Spleen (tissue), 11 donors: ENCODE results near the gene GNPTG. TPM values are rescaled to one million over a fixed set of nuclear protein-coding genes. Genes with fewer than 3 reads are reported as not detected.
A peak's percentile ranks its signal among the peaks of the same experiment; 100 is the strongest.
"Not testable (repeated sequence)": the region's sequence is repeated elsewhere in the genome, so short reads cannot be mapped to it uniquely, and the experiment has no call there.

Source experiments
- DNase-seq: peaks from one replicate; pipeline ENCODE4 v3.0.0-alpha.2; 2020
- H3K27ac ChIP-seq, 8 donors: fragments of 200-600 bp; sonication (generic) in 7 of 8; 1 replicate in 4 of 8; 2 replicates in 4 of 8; pipeline versions ENCODE4 v1.5.0 to v1.8.0; 2016 to 2021; ENCODE audit warnings: inconsistent platforms in 4 of 8, mild to moderate bottlenecking in 4 of 8, moderate library complexity in 1 of 8
- H3K27me3 ChIP-seq, 7 donors: fragments of 200-600 bp; sonication (generic) in 6 of 7; replicated peaks in 1 of 7; 1 replicate in 4 of 7; 2 replicates in 3 of 7; pipeline versions ENCODE4 v1.5.0 to v1.8.0; 2016 to 2021; ENCODE audit warnings: inconsistent platforms in 3 of 7, mild to moderate bottlenecking in 1 of 7
- H3K36me3 ChIP-seq, 6 donors: fragments of 200-600 bp; sonication (generic) in 5 of 6; 1 replicate in 4 of 6; 2 replicates in 2 of 6; pipeline versions ENCODE4 v1.5.0 to v1.8.0; 2016 to 2021; ENCODE audit warnings: inconsistent platforms in 2 of 6
- H3K4me1 ChIP-seq, 6 donors: fragments of 200-600 bp; sonication (generic) in 5 of 6; 1 replicate in 3 of 6; 2 replicates in 3 of 6; pipeline versions ENCODE4 v1.5.0 to v1.8.0; 2016 to 2021; ENCODE audit warnings: inconsistent platforms in 3 of 6
- H3K4me3 ChIP-seq, 8 donors: fragments of 200-600 bp; sonication (generic) in 7 of 8; 1 replicate in 4 of 8; 2 replicates in 4 of 8; pipeline versions ENCODE4 v1.5.0 to v1.8.0; 2016 to 2021; ENCODE audit warnings: inconsistent platforms in 4 of 8, mild to moderate bottlenecking in 4 of 8, moderate library complexity in 2 of 8
- H3K9me3 ChIP-seq, 8 donors: fragments of 200-600 bp; sonication (generic) in 7 of 8; 1 replicate in 4 of 8; 2 replicates in 4 of 8; pipeline versions ENCODE4 v1.5.0 to v1.8.0; 2016 to 2021; ENCODE audit warnings: inconsistent platforms in 4 of 8
- POLR2A ChIP-seq, 3 donors: fragments of 450-650 bp; IDR thresholded peaks; one replicate each; pipeline ENCODE4 v1.5.1; 2017; ENCODE audit warnings: antibody characterized with exemption in 3 of 3, mild to moderate bottlenecking in 1 of 3
- POLR2AphosphoS5 ChIP-seq, 3 donors: sonication (generic); formaldehyde crosslinking; IDR thresholded peaks; one replicate each; pipeline ENCODE4 v1.5.1; 2017; ENCODE audit warnings: antibody characterized with exemption in 3 of 3
- WGBS, 5 donors: extraction: QIAGEN DNeasy Blood & Tissue Kit in 3 of 5; methylation state at CpG; one replicate each; pipeline versions ENCODE4 v1.1.5 to v1.1.7; 2013 to 2018; 5-methylcytosine and 5-hydroxymethylcytosine counted together
- intact Hi-C: fragments of 100-400 bp; cut with DNase I; formaldehyde crosslinking; loops from one replicate; pipeline ENCODE4 v1.15.0; 2023; ENCODE audit warnings: low total_unique reads
- polyA plus RNA-seq, 3 donors: library from polyadenylated mRNA; stranded (reverse); fragments of 200-250 nt; gene quantifications; one replicate each; pipeline ENCODE4 v1.2.1, GENCODE V29; 2013
- total RNA-seq, 7 donors: library from RNA; depleted of rRNA in 3 of 7; stranded (reverse); fragments of >200 nt in 3 of 7; fragmentation: NEBNext Ultra II Directional in 4 of 7; extraction: Animal tissue kit (Norgen Biotek cat#: 25700) in 4 of 7; gene quantifications; one replicate each; pipeline versions ENCODE4 v1.1.0 to v1.2.1, GENCODE V29; 2016 to 2021
- TF ChIP-seq, protein P1 (sequence below), 11 experiments: fragments of 200-600 bp in 7 of 11; fragments of 450-650 bp in 4 of 11; sonication (generic) in 4 of 11; IDR thresholded peaks in 8 of 11; conservative IDR thresholded peaks in 3 of 11; 1 replicate in 7 of 11; 2 replicates in 4 of 11; pipeline versions ENCODE4 v1.4.0 to v1.8.0; 2016 to 2021; ENCODE audit warnings: antibody characterized with exemption in 11 of 11, inconsistent platforms in 4 of 11, mild to moderate bottlenecking in 1 of 11
- donor health status: healthy with polysubstance abuse.
- donor health status: DM: no; HTN: no; CAD: no; lungs with moderate emphysema.
- donor health status: DM: no; HTN: no; CAD: no.
- donor health status: Bipolar disorder and iron deficiency.
- donor health status: healthy.
- donor health status: DM: no; HTN: no; CAD: no.
- donor health status: DM: yes; HTN: yes; CAD: no.

Gene GNPTG
- total and polyA plus RNA-seq, 10 donors = 55.6 to 80.6 (median 65.4) TPM

DNA sequence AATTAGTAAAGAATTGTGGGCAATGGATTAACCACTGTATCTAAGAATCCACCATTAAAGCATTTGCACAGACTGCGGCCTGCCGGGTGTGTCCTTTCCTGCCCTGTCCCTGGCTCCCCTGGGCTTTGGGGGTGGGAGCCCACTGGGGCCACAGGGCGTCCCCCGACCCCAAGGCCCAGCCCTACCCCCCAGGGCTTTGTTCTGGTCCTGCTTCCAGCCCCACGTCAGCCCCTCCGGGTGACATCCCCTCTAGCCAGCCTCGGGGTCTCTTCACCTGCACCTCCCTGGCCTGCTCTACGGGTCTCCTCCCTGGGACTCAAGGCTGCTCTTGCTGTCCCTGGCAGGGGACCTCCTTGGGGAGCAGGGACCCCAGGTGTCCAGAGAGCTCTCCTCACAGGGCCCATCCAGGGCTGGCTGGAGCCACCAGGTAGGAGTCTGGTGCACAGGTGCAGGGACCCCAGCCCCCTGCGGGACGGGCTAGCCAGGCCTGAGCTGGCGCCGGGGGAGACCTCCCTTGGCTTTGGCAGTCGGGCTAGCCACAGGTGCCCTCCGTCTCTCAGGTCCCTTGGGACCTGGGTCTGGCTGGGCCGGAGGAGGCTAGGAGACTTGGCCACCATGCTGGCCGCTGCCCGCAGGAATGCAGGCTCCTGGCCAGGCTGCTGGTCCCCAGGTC, 24.6 kb upstream of the GNPTG start:
- TF ChIP-seq, protein P1, sequence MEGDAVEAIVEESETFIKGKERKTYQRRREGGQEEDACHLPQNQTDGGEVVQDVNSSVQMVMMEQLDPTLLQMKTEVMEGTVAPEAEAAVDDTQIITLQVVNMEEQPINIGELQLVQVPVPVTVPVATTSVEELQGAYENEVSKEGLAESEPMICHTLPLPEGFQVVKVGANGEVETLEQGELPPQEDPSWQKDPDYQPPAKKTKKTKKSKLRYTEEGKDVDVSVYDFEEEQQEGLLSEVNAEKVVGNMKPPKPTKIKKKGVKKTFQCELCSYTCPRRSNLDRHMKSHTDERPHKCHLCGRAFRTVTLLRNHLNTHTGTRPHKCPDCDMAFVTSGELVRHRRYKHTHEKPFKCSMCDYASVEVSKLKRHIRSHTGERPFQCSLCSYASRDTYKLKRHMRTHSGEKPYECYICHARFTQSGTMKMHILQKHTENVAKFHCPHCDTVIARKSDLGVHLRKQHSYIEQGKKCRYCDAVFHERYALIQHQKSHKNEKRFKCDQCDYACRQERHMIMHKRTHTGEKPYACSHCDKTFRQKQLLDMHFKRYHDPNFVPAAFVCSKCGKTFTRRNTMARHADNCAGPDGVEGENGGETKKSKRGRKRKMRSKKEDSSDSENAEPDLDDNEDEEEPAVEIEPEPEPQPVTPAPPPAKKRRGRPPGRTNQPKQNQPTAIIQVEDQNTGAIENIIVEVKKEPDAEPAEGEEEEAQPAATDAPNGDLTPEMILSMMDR (IDR thresholded peaks at IDR 0.05 in 8 of 11, conservative IDR thresholded peaks at IDR 0.05 in 3 of 11) = no peak
- TF ChIP-seq POLR2A (IDR thresholded peaks at IDR 0.05) = no peak
- TF ChIP-seq POLR2AphosphoS5 (IDR thresholded peaks at IDR 0.05) = peak in 2 of 3 donors; percentile 37 to 63

DNA sequence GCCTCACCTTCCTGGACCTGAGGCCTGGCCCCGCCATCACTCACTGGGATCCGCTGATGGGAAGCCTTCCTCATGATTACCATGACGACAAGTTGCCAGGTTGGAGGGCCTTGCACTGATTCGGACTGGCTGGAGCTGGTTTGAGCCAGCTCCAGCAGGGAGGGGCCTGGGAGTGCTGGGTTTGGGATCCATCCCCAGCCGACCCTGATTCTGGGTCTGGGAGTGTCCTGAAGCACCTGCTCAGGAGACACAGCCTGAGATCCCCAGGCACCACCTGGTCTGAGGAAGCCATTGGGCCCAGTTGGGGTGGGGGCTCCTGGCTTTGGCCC, 24.1 kb upstream of the GNPTG start:
- TF ChIP-seq POLR2AphosphoS5 (IDR thresholded peaks at IDR 0.05) = peak in 1 of 3 donors; percentile 2
- no peak for TF ChIP-seq POLR2A (IDR thresholded peaks at IDR 0.05)
- TF ChIP-seq, protein P1 (IDR thresholded peaks at IDR 0.05 in 8 of 11, conservative IDR thresholded peaks at IDR 0.05 in 3 of 11) = no peak
- no peak overlapping the region for H3K4me3 ChIP-seq
- DNase-seq = no peak
- peaks cover under 1 to 26% (median 14%) of the 10 kb centered on the region in 7 donors for H3K27me3 ChIP-seq
- 74 to 96% (median 84%) methylated on average over 4 to 5 of the region's 5 CpGs for WGBS, 5 donors
- peaks cover 0 to 49% (median 32%) of the 10 kb centered on the region in 6 donors for H3K36me3 ChIP-seq
- peaks cover 0 to 9% (median 7%) of the 10 kb centered on the region in 8 donors for H3K9me3 ChIP-seq
- intact Hi-C loops = no loop called here
- peaks cover 14 to 53% (median 25%) of the 10 kb centered on the region in 6 donors for H3K4me1 ChIP-seq
- no peak overlapping the region for H3K27ac ChIP-seq

More for the DNA sequence above, 24.6 kb upstream of the GNPTG start:
- peaks cover 0 to 54% (median 36%) of the 10 kb centered on the region in 6 donors for H3K36me3 ChIP-seq
- 73 to 84% (median 79%) methylated on average over 8 to 17 of the region's 17 CpGs for WGBS, 5 donors
- DNase-seq = no peak
- H3K9me3 ChIP-seq = peaks cover 0 to 9% (median 7%) of the 10 kb centered on the region in 8 donors
- H3K27ac ChIP-seq = peak overlapping the region in 1 of 8 donors; percentile 69
- intact Hi-C loops = no loop called here
- H3K4me3 ChIP-seq = no peak overlapping the region
- peaks cover 0 to 21% (median 9%) of the 10 kb centered on the region in 7 donors for H3K27me3 ChIP-seq
- peaks cover 9 to 48% (median 20%) of the 10 kb centered on the region in 6 donors for H3K4me1 ChIP-seq

DNA sequence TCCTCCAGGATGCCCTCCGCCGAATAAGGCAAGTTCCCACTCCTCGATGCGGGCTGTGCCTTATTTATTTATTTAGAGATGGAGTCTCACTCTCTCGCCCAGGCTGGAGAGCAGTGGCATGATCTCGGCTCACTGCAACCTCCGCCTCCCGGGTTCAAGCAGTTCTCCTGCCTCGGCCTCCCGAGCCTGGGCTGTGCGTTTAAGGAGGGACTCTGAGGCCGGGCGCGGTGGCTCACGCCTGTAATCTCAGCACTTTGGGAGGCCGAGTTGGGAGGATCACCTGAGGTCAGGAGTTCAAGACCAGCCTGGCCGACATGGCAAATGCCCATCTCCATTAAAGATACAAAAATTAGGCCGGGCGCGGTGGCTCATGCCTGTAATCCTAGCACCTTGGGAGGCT, 23.6 kb upstream of the GNPTG start:
- WGBS, 5 donors = 88 to 91% (median 91%) methylated on average over 20 of the region's 20 CpGs
- peak in 2 of 3 donors; percentile 21 to 57 for TF ChIP-seq POLR2AphosphoS5 (IDR thresholded peaks at IDR 0.05)

GRCh38 chr16:1328961-1329360, 22.8 kb upstream of the GNPTG start:
- H3K9me3 ChIP-seq, H3K27ac ChIP-seq, H3K4me3 ChIP-seq, DNase-seq, intact Hi-C loops: not testable (repeated sequence)
- Histone ChIP-seq H3K4me1 (peaks cover 22 to 59% (median 35%) of the 10 kb centered on the region in 6 donors), H3K27me3 (peaks cover 9 to 40% (median 28%) of the 10 kb centered on the region in 7 donors), H3K36me3 (peaks cover 0 to 35% (median 20%) of the 10 kb centered on the region in 6 donors)
- 91 to 94% (median 92%) methylated on average over 10 of the region's 10 CpGs for WGBS, 5 donors

More for the DNA sequence above, 23.6 kb upstream of the GNPTG start:
- peaks cover 6 to 32% (median 20%) of the 10 kb centered on the region in 7 donors for H3K27me3 ChIP-seq
- H3K27ac ChIP-seq, DNase-seq, H3K4me3 ChIP-seq, intact Hi-C loops, H3K9me3 ChIP-seq: not testable (repeated sequence)
- peaks cover 19 to 58% (median 30%) of the 10 kb centered on the region in 6 donors for H3K4me1 ChIP-seq
- H3K36me3 ChIP-seq = peaks cover 0 to 43% (median 28%) of the 10 kb centered on the region in 6 donors

- intact Hi-C loops = no loop called here
- TF ChIP-seq POLR2A (IDR thresholded peaks at IDR 0.05) = no peak
- TF ChIP-seq, protein P1 (IDR thresholded peaks at IDR 0.05 in 8 of 11, conservative IDR thresholded peaks at IDR 0.05 in 3 of 11) = peak in 9 of 11 experiments; percentile 6 to 62 (median 45)
- Histone ChIP-seq H3K4me3 (no peak overlapping the region), H3K27me3 (peaks cover 13 to 54% (median 40%) of the 10 kb centered on the region in 7 donors), H3K36me3 (peaks cover 0 to 21% (median 6%) of the 10 kb centered on the region in 6 donors), H3K27ac (peak overlapping the region in 3 of 8 donors; percentile 77 to 81 (median 81)), H3K4me1 (peaks cover 27 to 62% (median 47%) of the 10 kb centered on the region in 6 donors), H3K9me3 (peaks cover 0 to 9% (median 7%) of the 10 kb centered on the region in 8 donors)
- 71 to 78% (median 75%) methylated on average over 11 to 17 of the region's 17 CpGs for WGBS, 5 donors
- no peak for DNase-seq
These were observed 21.3 kb upstream of the GNPTG start for GRCh38 chr16:1330260-1330914.
